Airway epithelial cell (primary cell): Measurements from ENCODE around the gene P2RY2. TPM values are rescaled to one million over a fixed set of nuclear protein-coding genes. Genes with fewer than 3 reads are reported as not detected.

ENCODE experiments used
- total RNA-seq: library from RNA; depleted of rRNA; stranded (reverse); fragments of >200 nt; gene quantifications from 2 replicates; pipeline ENCODE4 v1.2.3, GENCODE V29; 2015

The P2RY2 gene
- 37.8 and 46.1 TPM in 2 replicates for total RNA-seq

GRCh38 chr11:73218106-73218829, at the start of gene P2RY2:
TSS of gene P2RY2 (plus strand) at chr11:73218281. CDS start at chr11:73234160, 15,879 bp downstream.

GRCh38 chr11:73271936-73272679, 54.0 kb downstream of the P2RY2 start, which contains the start of gene P2RY6:
TSS of gene P2RY6 (plus strand) at chr11:73272338. CDS start at chr11:73296519, 24,181 bp downstream.

Other genes with a start within 250 kb of the P2RY2 start
- gene FCHSD2, start 76.0 kb upstream of the P2RY2 start, total RNA-seq = 6.3 and 9.4 TPM in 2 replicates
- gene P2RY6, start 54.1 kb downstream of the P2RY2 start, total RNA-seq = 0.21 TPM in 1 of 2 replicates, not detected in the other
- 7.1 and 11.6 TPM in 2 replicates for gene ARHGEF17, start 90.0 kb downstream of the P2RY2 start, total RNA-seq
- 6.3 and 7.2 TPM in 2 replicates for gene RELT, start 158.1 kb downstream of the P2RY2 start, total RNA-seq